SW 1271 (cell line): ENCODE measurements around the gene LEAP2.
A peak's percentile ranks its signal among the peaks of the same experiment; 100 is the strongest.

ENCODE experiments used
- DNase-seq, 2 experiments: peaks; one replicate each; lab custom pipeline; 2025; lab: John Stamatoyannopoulos, UW

Gene LEAP2

DNA sequence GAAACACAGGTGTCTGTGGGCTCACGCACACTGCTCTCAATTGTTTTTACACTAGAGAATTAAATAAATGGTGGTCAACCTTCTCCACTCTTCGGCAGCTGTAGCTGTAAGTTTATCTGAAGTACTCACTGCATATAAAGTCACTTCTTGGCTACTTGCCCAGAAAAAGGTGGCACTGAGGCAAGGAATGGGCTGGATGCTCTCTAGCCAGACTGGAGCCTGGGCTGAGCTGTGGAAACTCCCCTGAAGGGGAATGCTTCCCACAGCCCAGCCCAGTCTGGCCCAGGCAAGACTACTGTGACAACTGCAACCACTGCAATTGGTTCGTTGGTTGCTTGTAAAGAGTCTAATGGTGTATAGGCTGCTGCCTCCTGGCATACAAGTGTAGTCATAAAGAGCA, 4.5 kb downstream of the LEAP2 start:
- no peak for DNase-seq

DNA sequence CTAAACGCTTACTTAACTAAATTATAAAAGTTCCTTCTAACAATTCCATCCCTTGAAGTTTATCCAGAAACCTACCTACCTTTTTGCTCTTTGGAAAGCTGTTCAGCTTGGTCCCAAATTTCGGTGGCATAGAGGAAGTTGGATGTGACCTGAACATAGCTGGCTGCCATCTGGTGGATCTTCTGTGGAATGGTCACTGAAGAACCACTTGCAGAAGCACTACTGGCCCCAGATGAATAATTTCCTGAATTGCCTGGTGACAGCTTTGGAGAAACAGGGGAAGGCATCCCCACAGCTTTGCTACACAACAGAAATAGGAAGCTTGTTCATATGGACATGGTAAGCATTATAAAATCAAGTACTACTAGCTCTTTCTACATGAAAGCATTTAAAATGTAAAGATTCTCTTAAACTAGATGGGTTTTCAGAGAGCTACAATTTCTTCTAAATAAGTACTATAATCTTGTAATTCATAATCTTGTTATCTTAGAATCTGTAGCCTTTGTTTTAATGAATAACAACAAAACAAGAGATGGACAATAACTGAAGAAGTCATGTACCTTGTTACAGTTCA, 9.9 kb downstream of the LEAP2 start:
- DNase-seq: peak; percentile 27 to 77

DNA sequence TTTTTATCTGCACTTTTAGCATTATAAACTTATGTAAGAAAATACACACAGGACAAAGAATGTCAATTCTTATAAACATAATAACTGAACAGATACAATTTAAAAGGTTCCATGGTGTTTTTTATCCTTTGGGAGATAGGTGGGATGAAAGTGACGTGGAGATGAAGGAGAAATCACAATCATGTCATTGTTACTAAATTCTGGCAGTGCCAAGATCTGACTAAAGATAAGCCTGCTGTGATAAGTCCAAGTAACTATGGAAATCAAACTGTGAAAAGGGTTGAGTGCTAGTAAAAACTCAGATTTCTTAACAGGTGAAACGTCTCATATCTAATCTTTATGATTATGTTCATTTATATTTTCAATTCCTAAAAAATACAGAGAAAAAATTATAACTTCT, 11.1 kb downstream of the LEAP2 start:
- no peak for DNase-seq

DNA sequence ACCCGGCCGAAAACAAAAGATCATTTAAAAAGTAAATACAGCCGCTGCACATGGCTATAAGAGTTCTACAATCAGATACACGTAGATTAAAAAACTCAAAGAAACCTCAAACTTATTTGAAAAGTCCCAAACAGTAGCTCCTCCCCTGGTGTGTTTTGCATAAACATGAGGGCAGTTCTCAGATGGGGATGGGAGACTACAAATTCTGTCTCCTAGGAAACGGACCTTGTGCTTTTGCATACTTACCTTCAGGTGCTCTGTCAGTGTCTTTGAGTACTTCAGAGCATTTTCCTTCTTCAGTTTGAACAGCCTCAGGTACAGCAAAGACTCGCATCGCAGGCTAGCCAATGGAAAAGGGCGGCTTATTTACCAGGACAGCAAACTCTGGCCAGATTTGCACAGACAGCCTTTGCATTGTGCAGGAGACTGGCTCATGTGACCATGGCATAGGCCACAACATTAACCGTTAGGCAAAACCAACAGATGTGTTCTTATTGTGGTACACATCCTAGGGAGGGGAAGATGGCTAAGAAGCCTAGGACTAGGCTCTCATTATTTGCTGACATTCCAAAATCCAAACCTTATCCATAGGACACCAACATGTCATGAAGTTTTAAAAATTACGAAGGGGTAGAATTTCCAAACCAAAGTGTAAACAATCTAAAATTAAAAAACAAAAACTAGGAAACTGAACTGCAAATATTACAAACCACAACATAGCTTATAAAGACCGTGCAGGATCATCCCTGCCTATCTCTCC, 12.8 kb downstream of the LEAP2 start:
- DNase-seq: no peak

DNA sequence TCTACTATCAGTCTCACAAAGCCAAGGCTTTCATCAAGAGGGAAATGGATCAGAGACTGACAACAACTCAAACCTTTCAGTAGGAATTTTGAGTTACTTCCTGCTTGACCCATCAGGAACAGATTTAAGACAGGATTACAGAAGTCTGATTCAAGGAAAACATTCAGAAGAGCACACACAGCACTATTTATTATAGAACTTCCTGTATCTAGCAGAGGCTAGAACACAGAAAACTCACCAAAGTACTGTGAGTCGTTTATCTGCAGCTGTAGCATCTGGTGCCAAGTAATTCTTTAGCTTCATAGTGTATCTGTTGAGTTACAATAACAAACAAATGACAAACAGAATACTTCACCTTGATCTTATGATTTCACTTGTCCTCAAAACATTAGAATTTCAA, 13.8 kb downstream of the LEAP2 start:
- DNase-seq: no peak

DNA sequence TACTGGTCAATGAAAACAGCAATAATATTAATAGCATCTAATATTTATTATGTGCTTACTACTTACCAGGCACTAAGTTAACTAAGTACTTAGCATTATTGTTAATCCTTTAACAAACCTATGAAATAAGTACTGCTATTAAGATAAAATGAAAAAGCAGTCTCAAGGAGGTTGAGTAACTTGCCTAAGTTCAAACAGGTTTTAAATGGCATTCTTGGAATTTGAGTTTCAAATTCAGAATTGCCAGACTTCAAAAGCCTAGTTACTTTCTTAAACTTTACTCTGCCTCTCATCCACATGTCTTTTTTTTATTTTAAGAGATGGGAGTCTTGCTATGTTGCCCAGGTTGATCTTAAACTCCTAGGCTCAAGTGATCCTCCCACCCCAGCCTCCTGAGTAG, 16.0 kb downstream of the LEAP2 start:
- no peak for DNase-seq

DNA sequence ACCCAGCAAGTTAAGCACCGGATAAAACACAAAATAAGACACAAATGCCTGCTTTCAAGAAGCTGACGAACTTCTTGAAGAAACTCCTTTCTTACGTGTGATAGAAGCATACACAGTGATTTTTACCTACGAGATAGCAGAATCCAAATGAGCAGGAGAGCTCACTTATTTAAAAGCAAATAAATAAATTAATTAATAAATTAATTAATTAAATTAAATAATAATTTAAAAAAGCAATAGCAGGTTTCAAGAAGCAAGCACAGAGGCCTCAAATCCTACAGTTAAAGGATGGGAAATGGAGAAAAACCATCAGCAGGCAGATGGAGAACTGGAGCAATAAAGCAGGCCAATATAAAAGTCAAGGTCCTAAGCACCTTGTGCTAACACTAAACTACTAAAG, 17.3 kb downstream of the LEAP2 start:
- no peak for DNase-seq

DNA sequence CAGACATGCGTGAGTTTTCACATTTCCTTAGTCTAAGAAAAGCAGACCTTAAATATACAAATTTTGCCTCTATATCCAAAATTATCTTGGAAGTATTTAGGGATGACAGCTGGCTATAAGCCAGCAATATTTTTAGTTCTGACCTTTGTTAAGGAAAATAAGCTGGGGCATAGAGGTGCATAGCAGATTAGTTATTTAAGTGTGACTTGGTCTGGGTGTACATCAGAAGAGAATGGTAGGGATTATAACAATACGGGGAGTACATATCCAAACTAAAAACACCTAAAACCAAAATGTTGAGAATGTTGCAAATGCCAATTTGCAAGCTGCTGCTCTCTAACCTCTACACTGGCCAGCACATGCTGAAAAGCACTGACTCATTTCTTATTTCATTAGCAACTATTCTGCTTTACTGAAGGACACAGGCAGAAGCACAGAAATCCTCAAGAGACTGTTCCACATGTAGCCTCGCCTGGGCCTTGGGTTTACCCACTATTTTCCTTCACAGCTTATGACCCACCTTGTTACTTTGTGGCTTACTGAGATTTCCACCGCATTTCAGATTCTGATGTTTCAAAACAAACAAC, 22.3 kb downstream of the LEAP2 start:
- DNase-seq: no peak

DNA sequence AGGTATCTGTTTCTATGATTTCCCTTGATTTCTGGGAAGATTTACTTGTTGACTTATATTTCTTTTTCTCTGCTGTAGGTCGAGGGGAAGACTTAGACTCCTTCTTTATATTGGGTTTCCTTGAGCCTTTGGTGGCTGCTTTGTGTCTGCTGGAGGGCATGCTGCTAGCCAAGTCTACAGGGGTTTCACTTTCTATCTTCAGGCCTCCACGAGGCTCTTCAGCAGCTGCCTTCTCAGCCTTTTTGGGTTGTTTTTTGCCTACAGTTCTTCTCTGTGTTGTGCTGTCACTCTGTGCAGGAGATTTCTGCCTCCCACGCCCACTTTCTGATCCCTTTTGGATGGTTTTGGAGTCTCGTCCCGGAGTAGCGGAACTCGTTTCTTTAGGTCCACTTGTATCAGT, 23.2 kb downstream of the LEAP2 start:
- no peak for DNase-seq

DNA sequence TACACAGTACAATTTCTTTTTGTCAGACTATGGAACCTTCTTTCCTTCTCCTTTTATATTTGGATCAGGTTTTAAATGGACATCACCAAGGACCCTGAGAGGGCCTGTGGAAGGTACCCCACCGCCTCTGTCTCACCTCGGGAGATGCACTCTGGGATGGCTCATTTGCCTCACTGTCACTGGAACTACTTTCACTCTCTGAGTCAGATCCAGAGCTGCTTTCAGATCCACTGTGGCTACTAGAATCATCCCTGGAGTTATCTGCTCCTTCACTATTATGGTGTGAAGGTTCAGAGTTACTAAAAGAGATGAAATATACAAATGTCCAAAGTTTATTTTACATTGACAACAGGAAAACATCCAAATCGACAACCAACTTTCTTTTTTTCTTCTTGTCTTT, 24.6 kb downstream of the LEAP2 start:
- no peak for DNase-seq

DNA sequence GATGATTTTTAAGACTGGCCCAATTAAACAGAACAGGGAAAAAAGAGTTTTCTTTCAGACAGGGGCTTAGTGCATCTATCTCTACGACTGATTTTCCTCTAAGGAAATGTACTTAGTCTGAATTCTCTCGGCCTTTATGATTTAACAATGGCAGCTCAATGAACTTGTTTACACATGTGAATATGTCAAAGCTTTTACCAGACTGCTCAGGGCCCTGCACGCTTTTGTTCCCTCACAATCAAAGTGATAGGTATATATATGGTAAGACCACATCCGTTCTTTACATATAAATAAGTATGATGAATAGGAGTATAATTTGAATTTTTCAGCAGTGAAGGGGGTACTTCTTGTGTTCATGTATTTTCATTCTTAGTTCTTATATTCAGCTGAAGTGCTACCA, 27.6 kb downstream of the LEAP2 start:
- DNase-seq: no peak

DNA sequence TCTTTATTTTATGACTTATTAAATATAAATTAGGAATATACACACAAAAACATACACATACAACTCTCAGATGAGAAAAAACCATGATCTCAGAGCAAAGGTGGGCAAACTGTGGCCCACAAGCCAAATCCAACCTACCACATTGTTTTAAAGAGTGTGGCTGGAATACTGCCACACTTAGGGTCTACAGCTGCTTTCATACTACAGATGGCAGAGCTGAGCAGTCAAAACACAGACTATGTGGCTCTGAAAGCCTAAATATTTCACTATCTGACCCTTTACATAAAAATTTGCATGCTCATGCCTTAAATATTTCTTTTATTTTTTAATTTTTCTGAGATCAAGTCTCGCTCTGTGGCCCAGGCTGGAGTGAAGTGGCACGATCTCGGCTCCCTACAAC, 28.3 kb downstream of the LEAP2 start:
- no peak for DNase-seq

DNA sequence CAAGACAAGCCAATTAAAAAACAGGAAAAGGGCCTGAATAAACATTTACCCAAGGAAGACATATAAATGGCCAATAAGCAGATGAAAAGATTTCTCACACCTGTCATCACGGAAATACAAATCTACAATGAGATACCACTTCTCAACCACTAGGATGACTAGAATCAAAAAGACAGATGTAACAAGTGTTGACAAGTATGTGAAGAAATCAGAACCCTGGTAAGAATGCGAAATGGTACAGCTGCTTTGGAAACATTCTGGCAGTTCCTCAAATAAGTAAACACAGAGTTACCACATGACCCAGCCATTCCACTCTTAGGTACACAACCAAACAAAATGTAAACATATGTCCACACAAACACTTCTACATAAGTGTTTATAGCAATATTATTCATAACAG, 32.5 kb downstream of the LEAP2 start:
- peak in 1 of 2 experiments; percentile 28 for DNase-seq

DNA sequence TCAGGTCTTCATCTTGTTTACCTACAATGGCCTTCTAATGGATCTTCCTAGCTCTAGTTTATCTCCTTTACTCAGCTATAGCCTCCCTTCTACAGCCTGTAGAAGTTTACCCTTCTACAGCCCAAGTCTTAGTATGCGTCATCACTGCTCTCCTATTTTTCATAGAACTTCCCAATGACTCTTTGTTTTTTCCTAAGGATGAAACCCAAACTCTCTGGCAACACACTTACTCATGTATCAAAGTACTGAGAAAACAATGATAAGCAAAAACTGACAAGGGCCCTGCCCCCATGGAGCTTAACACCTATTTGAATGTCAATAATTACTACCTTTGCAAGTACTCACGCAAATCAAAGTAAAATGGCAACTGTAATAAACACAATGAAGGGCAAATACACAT, 33.7 kb downstream of the LEAP2 start:
- DNase-seq: no peak

DNA sequence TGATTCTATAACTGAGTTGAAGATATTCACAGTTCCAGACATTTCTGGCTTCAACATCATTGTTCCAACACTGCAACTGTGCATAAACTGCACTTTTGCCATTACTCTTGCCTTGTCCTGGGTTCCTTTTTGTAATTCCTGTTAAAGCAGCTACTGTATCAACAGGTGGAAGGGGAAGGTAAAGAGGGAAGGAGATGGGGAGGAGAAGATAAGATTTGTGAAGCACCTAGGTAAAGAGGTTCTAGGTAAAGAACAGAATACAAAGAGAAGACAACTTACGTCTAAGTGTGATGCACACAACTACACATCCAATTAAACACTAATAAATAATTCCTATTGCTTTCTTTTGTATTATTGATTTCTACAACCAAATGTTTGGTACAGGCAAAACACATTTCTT, 36.2 kb downstream of the LEAP2 start:
- DNase-seq: no peak

DNA sequence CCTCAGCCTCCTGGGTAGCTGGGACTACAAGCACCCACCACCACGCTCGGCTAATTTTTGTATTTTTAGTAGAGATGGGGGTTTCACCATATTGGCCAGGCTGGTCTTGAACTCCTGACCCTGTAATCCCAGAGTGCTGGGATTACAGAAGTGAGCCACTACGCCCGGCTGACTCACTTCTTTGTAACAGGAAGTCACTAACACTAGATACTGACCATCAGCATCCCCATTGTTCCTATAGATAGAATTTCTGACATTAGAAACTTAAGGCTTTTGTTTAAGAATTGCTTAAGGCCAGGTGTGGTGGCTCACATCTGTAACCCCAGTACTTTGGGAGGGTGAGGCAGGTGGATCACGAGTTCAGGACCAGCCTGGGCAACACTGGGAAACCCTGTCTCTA, 42.2 kb downstream of the LEAP2 start:
- peak in 1 of 2 experiments; percentile 21 for DNase-seq

DNA sequence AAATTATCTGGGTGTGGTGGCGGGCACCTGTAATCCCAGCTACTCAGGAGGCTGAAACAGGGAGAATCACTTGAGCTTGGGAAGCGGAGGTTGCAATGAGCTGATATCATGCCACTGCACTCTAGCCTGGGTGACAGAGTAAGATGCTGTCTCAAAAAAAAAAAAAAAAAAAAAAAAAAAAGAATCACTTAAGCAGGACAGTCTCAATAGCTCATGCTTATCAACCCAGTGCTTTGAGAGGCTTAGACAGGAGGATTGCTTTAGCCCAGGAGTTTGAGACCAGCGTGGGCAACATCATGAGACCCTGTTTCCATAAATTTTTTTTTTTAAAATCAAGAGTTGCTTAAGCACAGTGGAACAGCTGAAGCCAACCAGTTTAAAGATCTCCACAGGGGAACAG, 42.6 kb downstream of the LEAP2 start:
- DNase-seq: no peak
